Measurements from ENCODE around the gene CCDC167.

GRCh38 chr6:37500294-37500608, 558 bp upstream of the CCDC167 start:
- no peak for TF ChIP-seq TEAD4 (IDR thresholded peaks at IDR 0.05)
- no peak for TF ChIP-seq MAX (IDR thresholded peaks at IDR 0.05)
- TF ChIP-seq NFIC (IDR thresholded peaks at IDR 0.05) = no peak
- no peak for TF ChIP-seq YY1 (IDR thresholded peaks at IDR 0.05; ENCODE audit: low read depth)
- no peak for TF ChIP-seq EP300 (IDR thresholded peaks at IDR 0.05; ENCODE audit: borderline replicate concordance)

Measured in Ishikawa (cell line).